ENCODE measurements around the gene RBP3. TPM values are rescaled to one million over a fixed set of nuclear protein-coding genes. Genes with fewer than 3 reads are reported as not detected.

Gene RBP3
- total and polyA plus RNA-seq, 4 donors: not detected

GRCh38 chr10:47402641-47403301 lies 54.6 kb downstream of the RBP3 start:
- Histone ChIP-seq H3K9ac (ENCODE audit: low read depth in 1 of 2, low read length in 2 of 2) (no peak overlapping the region), H3K36me3 (ENCODE audit: control insufficient read depth in 4 of 4, insufficient read depth in 3 of 4, low read depth in 1 of 4, low read length in 3 of 4) (no peaks in the 10 kb centered on the region), H3K9me3 (ENCODE audit: control insufficient read depth in 4 of 4, low read length in 3 of 4) (peaks cover 0 to 6% (median 3%) of the 10 kb centered on the region in 4 donors), H3K27me3 (ENCODE audit: control insufficient read depth in 4 of 4, insufficient read depth in 4 of 4, low read length in 3 of 4) (no peaks in the 10 kb centered on the region), H3K27ac (ENCODE audit: low read depth in 1 of 2, low read length in 2 of 2) (no peak overlapping the region), H3K4me1 (ENCODE audit: control insufficient read depth in 4 of 4, insufficient read depth in 4 of 4, low read length in 3 of 4) (no peaks in the 10 kb centered on the region), H3K4me3 (ENCODE audit: low read depth in 1 of 3, low read length in 3 of 3) (no peak overlapping the region)
- TF ChIP-seq HNF4A (conservative IDR thresholded peaks at IDR 0.05) (no peak), JUND (IDR thresholded peaks at IDR 0.05) (peak; percentile 82 to 86), FOXA1 (IDR thresholded peaks at IDR 0.05) (no peak), YY1 (IDR thresholded peaks at IDR 0.05) (no peak), TAF1 (conservative IDR thresholded peaks at IDR 0.05) (no peak), HNF4G (IDR thresholded peaks at IDR 0.05) (no peak), CTCF (IDR thresholded peaks at IDR 0.05; ENCODE audit: low read depth, low read length, missing input control) (no peak), GABPA (IDR thresholded peaks at IDR 0.05 in 1 of 2, conservative IDR thresholded peaks at IDR 0.05 in 1 of 2) (no peak), RXRA (IDR thresholded peaks at IDR 0.05) (peak; percentile 11 to 47), NR2F2 (IDR thresholded peaks at IDR 0.05) (peak; percentile 67), RAD21 (IDR thresholded peaks at IDR 0.05) (no peak), REST (IDR thresholded peaks at IDR 0.05) (no peak), SP1 (IDR thresholded peaks at IDR 0.05) (peak; percentile 27), FOXA2 (IDR thresholded peaks at IDR 0.05) (no peak), ZBTB33 (IDR thresholded peaks at IDR 0.05) (no peak)
- peak; percentile 27 for DNase-seq (ENCODE audit: low spot score)
- 81% methylated on average over 4 of the region's 4 CpGs for WGBS
